Stimulated activated CD4-positive, alpha-beta T cell treated with anti-CD3 and anti-CD28 coated beads, Interleukin-4, amount 100 ng/mL, for 48 hours (primary cell): ENCODE results near the gene AVPR1B.

Source experiments
- DNase-seq, 2 donors: peaks; one replicate each; pipeline ENCODE4 v3.0.0-alpha.2; 2020; ENCODE audit warnings: low read depth in 2 of 2

The AVPR1B gene

DNA sequence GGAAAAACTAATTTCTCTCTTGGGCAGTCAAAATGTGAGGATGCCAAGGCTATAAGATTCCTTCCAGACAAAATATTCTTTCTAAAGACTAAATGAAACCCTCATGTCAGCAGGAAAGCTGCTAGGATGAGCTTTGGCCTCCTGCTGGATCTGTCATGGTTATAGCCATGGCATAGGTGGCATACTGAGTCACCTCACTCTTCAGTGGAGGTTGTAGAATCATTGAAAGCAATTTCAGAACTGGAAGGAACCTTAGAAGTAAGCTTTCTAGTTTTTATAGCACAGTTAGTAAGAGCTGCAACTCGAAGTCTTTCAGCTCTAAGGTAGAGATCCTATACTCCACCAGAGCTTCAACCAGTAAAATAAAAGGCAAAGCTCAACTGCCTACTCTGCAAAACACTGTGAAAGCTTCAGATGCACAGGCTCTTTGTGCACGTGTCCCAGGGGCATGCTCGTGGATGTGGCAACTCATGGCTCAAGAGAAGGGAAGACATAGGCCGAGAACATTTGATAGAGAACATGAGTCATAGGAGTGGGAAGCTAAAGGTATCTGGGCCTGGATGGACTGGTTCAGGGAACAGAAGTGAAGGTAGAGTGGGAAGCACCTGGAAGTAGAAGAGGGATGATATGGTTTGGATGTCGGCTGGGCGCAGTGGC lies 5.8 kb downstream of the AVPR1B start:
- DNase-seq = no peak

DNA sequence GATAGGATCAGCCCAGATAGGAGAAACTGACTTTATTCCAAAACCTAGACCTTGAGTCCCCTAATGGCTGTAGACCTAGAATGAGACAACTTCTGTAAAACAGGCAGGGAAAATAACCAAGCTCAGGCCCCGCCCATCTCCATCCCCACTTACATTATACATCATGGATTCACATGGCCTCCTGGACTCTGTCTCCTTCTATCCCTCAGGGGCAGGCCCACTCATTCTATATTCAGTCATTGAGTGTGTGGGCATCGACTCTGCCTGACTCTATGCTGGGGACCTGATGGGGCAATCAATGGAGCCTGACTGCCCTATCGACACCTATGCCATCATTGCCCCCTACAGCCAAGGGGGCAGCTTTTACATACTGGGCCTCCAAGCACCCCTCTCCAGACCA lies 6.4 kb downstream of the AVPR1B start:
- no peak for DNase-seq

DNA sequence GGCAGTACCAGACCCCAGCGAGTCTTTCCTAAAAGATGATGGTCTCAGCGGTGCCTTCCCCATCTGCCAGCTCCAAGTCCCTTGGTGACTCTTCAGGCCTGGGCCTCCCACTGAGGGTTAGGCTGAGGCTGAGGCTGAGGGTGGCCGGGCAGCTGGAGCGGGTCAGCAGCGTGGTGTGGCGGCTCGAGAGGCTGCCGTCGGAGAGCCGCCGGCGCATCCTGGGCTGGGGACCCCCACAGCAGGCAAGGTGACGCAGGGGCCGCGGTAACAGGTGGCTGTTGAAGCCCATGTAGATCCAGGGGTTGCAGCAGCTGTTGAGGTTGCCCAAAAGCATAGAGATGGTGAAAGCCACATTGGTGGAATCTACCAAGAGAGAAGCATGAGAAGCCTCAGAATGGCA lies 7.0 kb downstream of the AVPR1B start:
- DNase-seq = no peak

DNA sequence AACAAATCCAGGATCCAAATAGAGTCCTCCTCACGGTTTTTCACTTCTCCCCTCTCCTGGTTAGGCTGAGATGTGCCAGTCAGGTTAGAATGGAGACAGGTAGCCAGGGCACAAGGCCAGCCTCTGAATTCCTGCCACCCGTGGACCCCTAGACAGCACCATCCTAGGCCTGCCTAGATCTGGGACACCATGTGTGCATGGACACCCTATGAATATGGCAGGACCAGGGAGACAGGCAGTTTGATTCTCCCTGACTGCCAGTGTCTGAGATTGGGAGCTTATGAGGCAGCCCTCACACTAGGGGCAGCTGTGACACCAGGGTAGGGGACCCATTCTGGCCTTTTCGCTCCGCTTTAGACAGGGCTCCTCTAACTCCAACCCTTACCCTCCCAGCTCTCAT lies 7.5 kb downstream of the AVPR1B start:
- no peak for DNase-seq

DNA sequence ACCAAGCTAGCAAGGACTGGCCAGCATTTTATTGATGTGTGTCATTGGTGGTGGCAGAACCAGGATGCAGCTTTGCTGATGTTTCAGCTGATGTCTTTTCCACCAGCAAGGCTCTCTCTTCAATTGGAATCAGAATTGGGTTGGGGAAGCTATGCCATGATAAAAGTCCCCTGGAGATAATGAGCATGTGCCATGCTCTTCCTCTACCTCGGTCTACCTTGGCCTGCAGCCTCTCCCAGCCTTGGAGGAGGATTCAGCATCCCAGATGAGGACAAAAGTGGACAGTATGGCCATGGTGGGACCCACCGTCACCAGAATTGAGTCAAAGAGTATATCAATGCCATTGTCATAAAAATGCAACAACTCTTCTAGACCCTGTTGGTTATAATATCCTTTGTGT lies 8.6 kb downstream of the AVPR1B start:
- DNase-seq = no peak

DNA sequence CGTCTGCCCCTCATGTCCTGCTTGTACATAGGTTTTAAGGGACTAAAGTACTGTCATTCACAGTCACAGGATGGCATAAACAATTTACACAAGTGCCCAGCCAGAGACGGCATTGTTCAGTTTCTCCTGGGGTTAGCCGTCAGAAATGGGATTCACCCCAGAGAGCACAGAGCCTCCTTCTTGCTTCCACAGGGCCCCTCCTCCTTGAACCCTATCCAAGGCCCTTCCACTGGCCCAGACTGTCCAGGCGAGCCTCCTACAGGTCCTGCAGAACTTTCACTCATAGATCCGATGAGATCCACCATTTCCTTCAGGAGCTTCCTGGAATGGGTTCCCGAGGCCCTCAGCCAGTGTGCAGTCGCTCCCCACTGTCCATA lies 10.0 kb downstream of the AVPR1B start:
- DNase-seq = no peak

DNA sequence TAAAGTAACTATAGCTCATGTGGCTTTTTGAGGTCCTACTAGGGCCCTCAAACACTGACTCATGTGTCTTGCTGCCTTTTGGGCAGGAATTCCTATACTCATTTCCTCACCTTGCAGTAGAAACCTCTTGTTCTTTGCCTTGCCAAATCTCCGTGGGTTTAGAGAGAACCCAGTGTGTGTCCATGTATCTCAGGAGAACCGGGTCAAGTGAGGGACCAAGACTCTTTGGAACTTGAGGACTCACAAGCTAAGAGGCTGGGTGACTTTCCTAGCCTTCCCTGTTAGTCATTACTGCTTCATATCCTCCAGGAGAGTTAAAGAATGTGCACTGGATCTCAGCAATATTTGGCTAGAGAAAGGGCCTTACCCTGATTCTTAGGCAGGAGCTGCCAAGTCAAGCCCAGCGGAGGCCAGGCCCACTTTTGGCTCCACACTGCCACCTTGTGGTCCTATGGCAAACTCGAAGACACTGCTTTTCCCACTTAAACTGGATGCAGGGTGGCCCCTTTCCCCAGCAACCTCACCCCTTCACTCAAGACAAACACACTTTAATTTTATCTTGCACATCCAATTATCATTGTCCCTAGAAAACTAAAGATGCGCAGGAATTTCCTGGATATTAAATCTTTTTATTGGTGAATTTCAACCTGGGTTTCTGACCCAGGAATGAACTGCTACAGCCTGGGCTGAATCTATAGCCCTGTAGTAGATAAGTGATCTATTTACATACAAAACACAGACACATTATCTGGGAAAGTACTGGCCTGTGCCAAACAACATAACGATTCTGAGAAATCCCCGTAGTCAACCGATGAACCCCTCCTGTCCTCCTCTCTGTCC lies 10.6 kb downstream of the AVPR1B start:
- peak; percentile 65 to 76 for DNase-seq

DNA sequence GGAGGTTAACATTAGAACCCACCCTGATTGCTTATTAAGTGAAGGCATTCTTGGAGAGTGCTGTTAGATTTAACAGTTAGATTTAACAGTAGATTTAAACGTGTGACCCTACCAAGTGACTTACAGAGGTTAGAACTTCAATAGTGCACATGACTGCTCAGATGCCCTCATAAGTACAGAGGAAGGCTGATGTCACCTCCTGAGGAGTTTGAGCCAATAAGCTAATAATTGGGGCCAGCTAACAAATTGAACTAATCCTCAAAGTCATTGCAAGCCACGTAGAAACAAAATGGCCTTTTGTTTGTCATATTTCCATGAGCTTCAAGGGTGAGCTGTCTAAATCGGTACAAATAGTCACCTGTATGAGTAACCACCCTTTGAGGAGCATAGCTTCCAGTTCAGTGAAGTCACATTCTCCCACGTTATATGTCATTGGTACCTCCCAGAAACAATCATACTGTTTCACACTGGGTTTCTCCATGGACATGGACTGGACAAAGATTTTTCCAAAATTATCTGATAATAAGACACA lies 11.7 kb downstream of the AVPR1B start:
- DNase-seq = no peak

DNA sequence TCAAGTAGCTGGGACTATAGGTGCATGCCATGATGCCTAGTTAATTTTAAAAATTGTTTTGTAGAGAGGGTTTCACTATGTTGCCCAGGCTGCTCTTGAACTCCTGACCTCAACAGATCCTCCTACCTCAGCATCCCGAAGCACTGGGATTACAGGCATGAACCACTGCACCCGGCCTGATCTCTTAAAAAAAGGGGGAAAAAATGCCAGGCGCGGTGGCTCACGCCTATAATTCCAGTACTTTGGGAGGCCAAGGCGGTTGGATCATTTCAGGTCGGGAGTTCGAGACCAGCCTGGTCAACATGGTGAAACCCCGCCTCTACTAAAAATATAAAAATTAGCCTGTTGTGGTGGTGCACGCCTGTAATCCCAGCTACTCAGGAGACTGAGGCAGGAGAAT lies 13.2 kb downstream of the AVPR1B start:
- DNase-seq = no peak

DNA sequence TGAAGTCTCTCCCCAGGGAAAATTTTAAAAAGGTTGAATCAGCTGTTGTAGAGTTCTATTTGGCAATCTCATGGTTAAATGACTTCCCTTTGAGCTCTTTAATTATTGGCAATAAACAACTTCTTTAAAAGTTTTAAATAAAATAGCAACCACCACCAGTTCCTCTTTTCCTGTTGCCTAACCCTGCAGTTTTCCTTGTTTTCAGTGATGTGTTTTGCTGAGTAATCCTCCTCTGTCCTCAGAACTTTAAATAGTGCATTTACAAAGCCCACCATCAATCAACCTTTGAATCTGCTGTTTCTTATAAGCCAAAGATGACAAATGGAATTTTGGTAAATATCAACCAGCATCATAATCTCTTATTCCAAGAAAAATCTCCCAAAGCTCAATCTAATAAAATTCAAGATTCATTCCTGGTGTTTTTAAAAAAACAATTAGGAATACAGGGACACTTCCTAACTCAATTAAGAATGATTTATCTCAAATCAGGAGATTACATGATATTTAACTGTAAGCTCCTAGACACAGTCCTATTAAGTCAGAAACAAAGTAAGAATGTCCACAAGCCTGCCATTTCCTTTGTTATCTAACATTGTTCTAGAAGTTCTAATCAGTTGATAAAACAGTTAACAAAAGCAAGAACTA lies 14.8 kb downstream of the AVPR1B start:
- no peak for DNase-seq

DNA sequence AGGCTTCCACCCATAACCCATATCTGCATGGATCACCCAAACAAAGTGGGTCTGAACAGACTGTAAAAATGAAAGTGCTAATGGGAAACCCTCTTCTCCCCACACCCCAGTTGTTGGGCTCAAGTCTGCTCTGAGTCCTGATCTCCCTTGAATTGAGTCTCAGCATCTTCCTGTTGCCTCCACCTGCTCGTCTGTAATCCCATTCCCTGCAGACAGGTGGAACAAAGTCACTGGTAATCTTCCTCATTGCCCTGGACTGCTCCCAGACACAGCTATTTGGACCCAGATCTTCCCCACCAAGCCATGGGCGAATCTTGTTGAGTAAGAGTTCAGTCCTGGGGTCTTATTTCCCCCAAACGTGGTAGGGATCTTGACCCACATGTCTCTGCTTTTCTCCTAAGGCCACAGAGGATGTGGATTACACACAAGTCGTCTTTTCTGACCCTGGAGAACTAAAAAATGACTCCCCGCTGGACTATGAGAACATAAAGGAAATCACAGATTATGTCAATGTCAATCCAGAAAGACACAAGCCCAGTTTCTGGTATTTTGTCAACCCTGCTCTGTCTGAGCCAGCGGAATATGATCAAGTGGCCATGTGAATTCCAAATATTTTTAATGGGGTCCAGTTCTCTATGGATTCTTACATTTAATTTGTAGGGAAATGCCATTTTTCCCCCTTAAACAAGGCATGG lies 15.7 kb downstream of the AVPR1B start:
- no peak for DNase-seq

DNA sequence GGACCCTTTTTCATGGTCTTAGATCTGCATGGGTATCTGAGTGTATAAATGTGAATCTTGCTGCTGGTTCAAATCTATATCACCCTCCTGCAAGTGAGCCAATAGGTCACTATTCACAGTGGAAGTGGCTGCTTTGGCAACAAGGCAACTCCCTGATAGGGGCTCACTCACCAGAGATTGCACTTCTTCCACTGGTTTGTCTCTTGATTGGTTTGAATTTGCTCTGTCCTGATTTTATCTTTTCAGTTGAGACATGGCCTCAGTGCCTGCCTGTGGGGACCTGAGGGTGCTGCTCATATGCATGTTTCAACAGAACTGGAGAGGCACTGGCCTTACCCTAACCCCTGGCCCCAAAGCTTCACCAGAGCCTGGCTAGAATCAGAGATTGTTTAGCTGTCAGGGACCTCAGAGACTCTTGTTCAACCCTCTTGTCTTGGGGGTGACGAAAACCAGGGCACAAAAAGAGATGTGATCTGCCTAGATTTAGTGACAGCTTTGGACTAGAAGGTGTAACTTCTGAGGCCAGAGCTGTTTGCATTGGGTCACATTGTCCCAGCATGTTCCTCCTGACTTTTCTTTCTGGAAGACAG lies 16.9 kb downstream of the AVPR1B start:
- DNase-seq = no peak

DNA sequence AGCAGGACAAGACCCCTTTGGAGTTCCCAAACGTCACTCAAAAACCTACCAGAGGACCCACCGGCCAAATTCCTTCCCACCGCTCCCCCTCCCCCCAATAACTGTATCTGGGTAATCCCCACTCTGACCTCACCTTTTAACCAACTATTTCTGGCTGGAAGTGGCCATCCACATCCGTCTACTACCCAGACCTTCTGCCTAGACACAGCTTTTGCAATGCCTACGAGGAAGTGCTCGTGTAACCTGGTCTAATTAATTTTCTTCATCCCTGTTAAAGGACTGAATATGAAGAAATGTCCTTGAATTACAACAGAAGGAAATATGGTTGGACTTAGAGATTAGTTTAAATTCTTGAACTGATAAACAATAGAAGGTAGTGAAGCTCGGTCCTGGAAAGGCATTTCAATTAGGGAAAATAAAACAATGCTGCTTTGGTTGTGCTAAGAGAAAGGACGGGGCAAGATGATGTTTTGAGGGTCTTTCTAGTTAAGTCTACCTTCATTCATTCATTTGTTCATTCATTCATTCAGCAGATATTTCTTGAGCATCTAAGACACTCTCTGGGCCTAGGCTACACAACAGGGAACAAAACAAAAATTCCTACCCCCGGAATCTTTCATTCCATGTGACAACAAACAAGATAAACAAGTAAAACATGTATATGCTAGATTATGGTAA lies 18.8 kb downstream of the AVPR1B start:
- no peak for DNase-seq

DNA sequence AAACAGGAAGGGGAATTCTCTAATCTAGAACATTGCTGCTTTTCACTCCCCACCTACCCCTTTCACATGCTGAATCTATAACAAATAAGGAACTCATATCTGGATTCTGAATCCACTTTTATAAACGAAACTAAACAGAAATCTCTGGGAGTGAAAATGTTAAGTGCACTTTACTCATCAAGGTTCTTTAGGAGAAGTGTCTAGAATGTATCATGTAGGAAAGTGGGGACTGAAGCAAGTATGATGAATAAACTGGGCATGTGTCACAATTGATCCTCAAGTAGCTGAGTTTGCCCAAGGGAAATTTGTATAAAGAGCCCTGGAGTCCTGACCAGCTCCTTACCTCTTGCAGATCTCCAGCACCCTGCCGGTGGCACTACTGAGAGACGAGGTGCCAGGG lies 19.8 kb downstream of the AVPR1B start:
- no peak for DNase-seq

DNA sequence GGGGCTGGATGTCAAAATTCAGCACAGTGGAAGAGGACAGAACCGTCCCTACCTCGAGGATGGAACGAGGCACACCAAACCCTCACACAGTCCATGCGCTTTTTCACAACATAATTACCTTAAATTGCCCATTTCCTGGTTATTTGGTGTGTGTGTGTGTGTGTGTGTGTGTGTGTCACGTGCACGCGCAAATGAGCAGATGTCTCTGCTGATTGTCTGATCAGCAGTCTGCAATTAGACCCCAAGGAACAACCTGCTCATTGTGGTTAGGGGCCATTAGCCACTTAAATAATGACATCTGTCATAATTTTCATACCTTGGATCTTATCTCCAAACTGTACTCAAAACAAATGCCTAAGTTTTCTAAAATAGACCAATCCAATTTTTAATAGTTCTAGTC lies 23.2 kb downstream of the AVPR1B start:
- no peak for DNase-seq

DNA sequence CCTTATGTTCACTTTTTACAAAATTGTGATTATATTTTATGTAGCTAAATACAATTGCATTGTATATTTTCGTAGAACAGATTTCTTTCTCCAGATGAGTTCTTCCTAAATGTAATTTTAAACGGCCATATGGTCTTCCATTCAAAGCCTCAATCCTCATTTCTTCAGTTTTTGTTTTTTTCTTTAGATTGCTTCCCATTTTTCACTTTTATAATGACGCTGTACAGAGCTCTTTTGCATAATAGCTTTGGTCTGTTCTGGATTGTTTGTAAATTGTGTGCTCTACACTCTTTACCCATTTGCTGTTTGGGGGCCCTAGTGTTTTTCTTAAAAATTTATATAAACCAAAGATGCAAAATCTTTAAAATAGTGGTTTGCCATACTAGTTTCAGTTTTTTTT lies 27.8 kb downstream of the AVPR1B start:
- DNase-seq = no peak

DNA sequence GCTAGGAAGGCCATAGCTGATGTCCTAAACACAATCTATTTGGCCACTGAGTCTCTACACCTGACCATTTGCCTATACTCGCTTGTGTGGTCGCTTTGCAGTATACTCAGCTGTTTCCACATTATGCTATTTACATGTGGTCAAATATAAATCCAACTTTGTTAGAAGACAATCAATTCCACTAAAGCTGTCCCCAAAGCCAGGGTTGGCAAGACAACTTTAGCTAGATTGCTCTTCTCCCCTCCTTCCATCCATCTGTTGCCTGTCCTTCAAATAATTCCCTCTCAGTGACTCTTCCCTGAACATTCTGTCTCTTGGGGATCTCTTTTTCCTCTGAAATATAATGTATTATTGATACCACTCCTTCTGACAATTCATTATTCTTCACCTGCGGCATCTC lies 30.1 kb downstream of the AVPR1B start:
- DNase-seq = no peak

DNA sequence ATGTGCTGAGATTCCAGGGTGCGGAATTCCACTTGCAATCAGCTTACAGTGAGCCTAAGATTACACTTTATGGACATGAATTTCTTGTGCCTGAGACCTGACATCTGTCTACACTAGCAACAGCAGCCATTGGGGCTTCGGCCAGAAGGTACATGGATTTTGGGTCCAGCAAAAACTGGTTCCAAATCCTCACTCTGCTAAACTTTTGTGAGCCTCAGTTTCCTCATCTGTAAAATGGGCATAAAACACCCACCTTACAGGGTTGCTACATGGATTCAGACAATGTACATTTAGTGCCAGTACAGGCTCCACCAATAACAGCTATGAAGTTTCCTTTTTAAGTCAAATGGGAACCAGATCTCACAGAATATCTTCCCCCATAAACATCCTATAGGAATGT lies 33.4 kb downstream of the AVPR1B start:
- DNase-seq = no peak

DNA sequence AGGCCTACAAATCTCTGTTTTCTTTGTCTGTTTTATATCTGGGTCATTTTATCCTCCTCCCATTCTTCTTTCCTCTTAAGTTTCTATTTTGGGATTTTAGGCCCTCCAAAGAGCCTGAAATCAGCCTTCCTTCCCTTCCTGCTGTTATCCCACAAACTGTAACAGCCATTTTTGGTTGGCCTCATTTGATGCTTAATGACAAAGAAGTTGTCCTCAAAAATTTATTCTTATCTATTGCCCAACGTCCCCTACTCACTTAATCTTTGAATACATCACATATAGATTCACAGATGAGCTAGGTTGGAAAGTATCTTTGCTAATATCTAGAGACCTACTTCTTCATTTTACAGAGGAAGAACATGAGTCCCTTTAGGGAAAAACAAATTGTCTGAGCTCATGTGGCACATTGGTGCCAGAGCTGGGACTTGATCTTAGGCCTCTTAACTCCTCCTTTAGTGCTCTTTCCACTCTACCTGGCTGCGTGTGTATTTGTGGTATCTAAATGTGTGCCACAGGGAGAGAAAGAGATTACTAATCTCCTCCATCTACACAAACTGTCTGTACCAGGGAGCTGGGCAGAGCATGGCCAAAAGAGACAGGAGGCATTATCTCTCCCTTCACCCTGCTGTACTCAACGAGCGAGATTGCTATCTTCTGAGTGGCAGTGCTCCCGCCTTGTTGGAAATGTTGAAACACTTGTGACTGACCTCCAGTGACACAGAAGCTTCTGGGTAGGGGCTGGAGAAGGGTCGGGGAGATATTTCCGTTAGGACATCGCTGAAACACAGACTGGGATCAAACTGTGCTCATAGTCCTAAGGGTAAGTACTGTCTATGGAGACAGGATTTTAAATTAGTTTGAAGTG lies 34.1 kb downstream of the AVPR1B start:
- DNase-seq = no peak

DNA sequence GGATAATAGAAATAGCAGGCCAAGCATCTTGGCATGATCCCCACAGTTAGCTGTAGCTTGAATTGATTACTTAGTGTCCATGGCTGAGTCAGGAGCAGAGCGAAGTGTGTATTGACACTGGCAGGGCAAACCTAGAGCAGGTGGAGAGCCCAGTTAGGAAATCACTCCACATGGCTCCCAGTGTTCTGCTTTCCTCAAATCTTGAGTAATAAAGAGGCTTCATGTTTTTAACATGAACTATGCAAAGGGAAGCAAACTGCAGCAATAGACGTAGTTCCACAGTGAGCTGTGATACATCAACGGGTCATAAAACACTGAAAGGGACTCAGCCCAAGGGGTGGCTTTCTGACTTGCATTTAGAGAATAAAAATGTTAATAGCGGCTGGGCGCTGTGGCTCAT lies 35.3 kb downstream of the AVPR1B start:
- DNase-seq = no peak
